GM12872 (cell line): ENCODE data around the gene SRRM1.

ENCODE experiments used
- CTCF ChIP-seq: IDR thresholded peaks from 3 replicates; pipeline ENCODE4 v1.5.1; 2011; ENCODE audit warnings: low read depth, mild to moderate bottlenecking, low read length, moderate library complexity; ENCODE audit not compliant: insufficient read depth

Gene SRRM1

GRCh38 chr1:24635195-24635843 lies 7.8 kb upstream of the SRRM1 start:
- peak; percentile 60 for TF ChIP-seq CTCF

GRCh38 chr1:24636661-24637357 lies 6.3 kb upstream of the SRRM1 start:
- no peak for TF ChIP-seq CTCF

- no peak for TF ChIP-seq CTCF
These were observed 4.0 kb upstream of the SRRM1 start for GRCh38 chr1:24639094-24639493.

GRCh38 chr1:24639881-24640280 lies 3.2 kb upstream of the SRRM1 start:
- TF ChIP-seq CTCF, result no peak

GRCh38 chr1:24640288-24640687 lies 2.8 kb upstream of the SRRM1 start:
- no peak for TF ChIP-seq CTCF

GRCh38 chr1:24641646-24642151 lies 1.4 kb upstream of the SRRM1 start:
- TF ChIP-seq CTCF, result no peak

GRCh38 chr1:24643363-24644099 lies 429 bp downstream of the SRRM1 start:
- TF ChIP-seq CTCF, result no peak
